Gastroesophageal sphincter (tissue), 4 donors: ENCODE results near the gene GMDS. TPM values are rescaled to one million over a fixed set of nuclear protein-coding genes. Genes with fewer than 3 reads are reported as not detected.
"Not testable (repeated sequence)": the region's sequence is repeated elsewhere in the genome, so short reads cannot be mapped to it uniquely, and the experiment has no call there.

Experiments used
- ATAC-seq: fragments of 150-250 bp; one replicate; pipeline ENCODE4 v1.9.1; 2016; ENCODE audit warnings: mild to moderate bottlenecking, moderate library complexity
- H3K27ac ChIP-seq, 4 donors: fragments of 200-600 bp; sonication (generic) in 3 of 4; 1 replicate in 3 of 4; 2 replicates in 1 of 4; pipeline ENCODE4 v1.5.1; 2016 to 2019
- H3K27me3 ChIP-seq: fragments of 200-600 bp; sonication (generic); one replicate; pipeline ENCODE4 v1.5.1; 2019
- H3K36me3 ChIP-seq, 2 donors: fragments of 200-600 bp; sonication (generic); one replicate each; pipeline ENCODE4 v1.5.1; 2019; ENCODE audit warnings: control low read depth in 1 of 2
- H3K4me1 ChIP-seq, 3 donors: fragments of 200-600 bp; sonication (generic); 1 replicate in 2 of 3; 2 replicates in 1 of 3; pipeline ENCODE4 v1.5.1; 2016 to 2019; ENCODE audit warnings: control low read depth in 2 of 3
- H3K4me3 ChIP-seq, 2 donors: fragments of 200-600 bp; sonication (generic); one replicate each; pipeline ENCODE4 v1.5.1; 2019; ENCODE audit warnings: mild to moderate bottlenecking in 1 of 2, moderate library complexity in 1 of 2
- H3K9me3 ChIP-seq, 3 donors: fragments of 200-600 bp; sonication (generic); one replicate each; pipeline ENCODE4 v1.5.1; 2017 to 2019; ENCODE audit warnings: control low read depth in 2 of 3
- EP300 ChIP-seq: sonication (generic); formaldehyde crosslinking; IDR thresholded peaks from one replicate; pipeline ENCODE4 v1.6.1; 2017; ENCODE audit warnings: antibody characterized with exemption, mild to moderate bottlenecking
- POLR2A ChIP-seq, 2 donors: fragments of 450-650 bp; IDR thresholded peaks; one replicate each; pipeline ENCODE4 v1.6.1; 2017; ENCODE audit warnings: antibody characterized with exemption in 2 of 2, mild to moderate bottlenecking in 2 of 2, moderate library complexity in 1 of 2
- POLR2AphosphoS5 ChIP-seq: sonication (generic); formaldehyde crosslinking; IDR thresholded peaks from one replicate; pipeline ENCODE4 v1.6.1; 2017; ENCODE audit warnings: antibody characterized with exemption
- WGBS, 2 donors: methylation state at CpG; one replicate each; pipeline ENCODE4 v1.1.5; 2018; ENCODE audit warnings: low coverage in 1 of 2; 5-methylcytosine and 5-hydroxymethylcytosine counted together
- total RNA-seq, 4 donors: library from RNA; depleted of rRNA; stranded (reverse); fragments of >200 nt; gene quantifications; one replicate each; pipeline ENCODE4 v1.1.0, GENCODE V29; 2016
- TF ChIP-seq, protein P1 (sequence below), 4 experiments: fragments of 200-600 bp in 2 of 4; fragments of 450-650 bp in 2 of 4; sonication (generic) in 1 of 4; IDR thresholded peaks; one replicate each; pipeline ENCODE4 v1.5.1; 2017 to 2019; ENCODE audit warnings: antibody characterized with exemption in 4 of 4, mild to moderate bottlenecking in 2 of 4, moderate library complexity in 2 of 4

Gene GMDS
- total RNA-seq, 4 donors from 2014 or later = 5.0 to 14.7 (median 6.4) TPM

GRCh38 chr6:1850121-1850839, 395.1 kb downstream of the GMDS start:
- Histone ChIP-seq H3K9me3 (no peaks in the 10 kb centered on the region), H3K27ac (no peak overlapping the region), H3K27me3 (no peaks in the 10 kb centered on the region), H3K36me3 (no peaks in the 10 kb centered on the region), H3K4me3 (no peak overlapping the region), H3K4me1 (no peaks in the 10 kb centered on the region)
- 66 to 79% methylated on average over 8 of the region's 8 CpGs for WGBS, 2 donors
- no peak for ATAC-seq
- no peak for TF ChIP-seq EP300
- TF ChIP-seq, protein P1, sequence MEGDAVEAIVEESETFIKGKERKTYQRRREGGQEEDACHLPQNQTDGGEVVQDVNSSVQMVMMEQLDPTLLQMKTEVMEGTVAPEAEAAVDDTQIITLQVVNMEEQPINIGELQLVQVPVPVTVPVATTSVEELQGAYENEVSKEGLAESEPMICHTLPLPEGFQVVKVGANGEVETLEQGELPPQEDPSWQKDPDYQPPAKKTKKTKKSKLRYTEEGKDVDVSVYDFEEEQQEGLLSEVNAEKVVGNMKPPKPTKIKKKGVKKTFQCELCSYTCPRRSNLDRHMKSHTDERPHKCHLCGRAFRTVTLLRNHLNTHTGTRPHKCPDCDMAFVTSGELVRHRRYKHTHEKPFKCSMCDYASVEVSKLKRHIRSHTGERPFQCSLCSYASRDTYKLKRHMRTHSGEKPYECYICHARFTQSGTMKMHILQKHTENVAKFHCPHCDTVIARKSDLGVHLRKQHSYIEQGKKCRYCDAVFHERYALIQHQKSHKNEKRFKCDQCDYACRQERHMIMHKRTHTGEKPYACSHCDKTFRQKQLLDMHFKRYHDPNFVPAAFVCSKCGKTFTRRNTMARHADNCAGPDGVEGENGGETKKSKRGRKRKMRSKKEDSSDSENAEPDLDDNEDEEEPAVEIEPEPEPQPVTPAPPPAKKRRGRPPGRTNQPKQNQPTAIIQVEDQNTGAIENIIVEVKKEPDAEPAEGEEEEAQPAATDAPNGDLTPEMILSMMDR (IDR thresholded peaks at IDR 0.05) = no peak
- TF ChIP-seq POLR2A (IDR thresholded peaks at IDR 0.05) = no peak
- TF ChIP-seq POLR2AphosphoS5 = no peak

DNA sequence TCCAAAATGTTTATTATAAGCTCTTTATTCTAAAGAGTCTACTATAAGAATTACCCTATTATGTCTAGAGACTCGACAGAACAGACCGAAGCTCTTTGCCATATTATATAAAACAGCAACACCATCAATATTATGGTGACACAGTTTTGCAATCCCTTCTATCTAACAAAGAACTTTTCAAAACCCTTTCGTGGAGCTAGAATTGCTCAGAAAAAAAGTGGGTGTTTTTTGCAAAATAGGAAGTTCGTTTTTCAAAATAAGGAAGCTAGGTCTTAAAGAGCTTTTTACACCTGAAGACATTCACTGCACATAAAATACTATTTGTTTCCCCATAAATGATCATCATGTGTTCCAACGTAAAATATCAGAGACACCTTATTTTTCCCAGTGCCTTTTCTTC, 395.7 kb downstream of the GMDS start:
- Histone ChIP-seq H3K4me1 (no peaks in the 10 kb centered on the region), H3K27me3 (no peaks in the 10 kb centered on the region), H3K9me3 (no peaks in the 10 kb centered on the region), H3K4me3 (no peak overlapping the region), H3K36me3 (no peaks in the 10 kb centered on the region), H3K27ac (no peak overlapping the region)
- no peak for ATAC-seq
- TF ChIP-seq POLR2A (IDR thresholded peaks at IDR 0.05) (no peak), POLR2AphosphoS5 (no peak), EP300 (no peak)
- TF ChIP-seq, protein P1 (IDR thresholded peaks at IDR 0.05) = no peak
- 63 to 64% methylated on average over 5 of the region's 5 CpGs for WGBS, 2 donors

GRCh38 chr6:1848752-1849151, 396.7 kb downstream of the GMDS start:
- 44 to 60% methylated on average over 1 of the region's 1 CpG for WGBS, 2 donors
- no peaks in the 10 kb centered on the region for H3K9me3 ChIP-seq
- ATAC-seq = no peak

GRCh38 chr6:1846611-1847010, 398.8 kb downstream of the GMDS start:
- Histone ChIP-seq H3K4me1 (no peaks in the 10 kb centered on the region), H3K36me3 (no peaks in the 10 kb centered on the region), H3K27me3 (no peaks in the 10 kb centered on the region), H3K9me3 (no peaks in the 10 kb centered on the region), H3K4me3 (no peak overlapping the region), H3K27ac (no peak overlapping the region)
- TF ChIP-seq POLR2A (IDR thresholded peaks at IDR 0.05) = no peak
- no peak for TF ChIP-seq EP300
- no peak for TF ChIP-seq POLR2AphosphoS5
- TF ChIP-seq, protein P1 (IDR thresholded peaks at IDR 0.05) = no peak
- WGBS, 2 donors = 95 to 100% methylated on average over 3 of the region's 3 CpGs
- ATAC-seq = no peak

More at GRCh38 chr6:1848752-1849151, 396.7 kb downstream of the GMDS start:
- TF ChIP-seq, protein P1 (IDR thresholded peaks at IDR 0.05) = no peak
- TF ChIP-seq POLR2AphosphoS5 (no peak), POLR2A (IDR thresholded peaks at IDR 0.05) (no peak), EP300 (no peak)
- Histone ChIP-seq H3K36me3 (no peaks in the 10 kb centered on the region), H3K27ac (no peak overlapping the region), H3K4me1 (no peaks in the 10 kb centered on the region), H3K4me3 (no peak overlapping the region), H3K27me3 (no peaks in the 10 kb centered on the region)

DNA sequence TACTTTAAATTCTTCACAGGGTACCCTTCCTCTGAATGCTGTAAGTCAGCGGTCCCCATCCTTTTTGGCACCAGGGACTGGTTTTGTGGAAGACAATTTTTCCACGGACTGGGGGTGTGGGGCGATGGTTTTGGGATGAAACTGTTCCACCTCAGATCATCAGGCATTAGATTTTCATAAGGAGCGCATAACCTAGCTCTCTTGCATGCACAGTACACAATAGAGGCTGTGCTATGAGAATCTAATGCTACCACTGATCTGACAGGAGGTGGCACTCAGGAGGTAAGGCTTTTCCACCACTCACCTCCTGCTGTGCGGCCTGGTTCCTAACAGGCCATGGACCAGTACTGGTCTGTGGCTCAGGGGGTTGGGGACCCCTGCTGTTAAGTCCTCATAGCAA, 399.9 kb downstream of the GMDS start:
- 96 to 100% methylated on average over 2 to 3 of the region's 5 CpGs for WGBS, 2 donors
- H3K27ac ChIP-seq, H3K27me3 ChIP-seq, H3K36me3 ChIP-seq, H3K4me3 ChIP-seq, ATAC-seq, H3K9me3 ChIP-seq, H3K4me1 ChIP-seq: not testable (repeated sequence)
